PC-9 (cell line): ENCODE data around the gene OR52N5. TPM values are rescaled to one million over a fixed set of nuclear protein-coding genes. Genes with fewer than 3 reads are reported as not detected.

Source experiments
- BruUV-seq: library from RNA; stranded (reverse); fragments of 400-500 nt; replicated peaks from 2 replicates; lab custom pipeline; 2021; lab: Mats Ljungman, UMichigan
- CTCF ChIA-PET: fragments of 300-600 bp; sonication (Branson Sonifier 250); formaldehyde crosslinking; loops from one replicate; lab custom pipeline; 2022; ENCODE audit warnings: antibody characterized with exemption; lab: Charles Lee
- POLR2A ChIA-PET: fragments of 300-600 bp; sonication (Branson Sonifier 250); formaldehyde crosslinking; loops from one replicate; lab custom pipeline; 2022; ENCODE audit warnings: antibody characterized with exemption; ENCODE audit not compliant: unreplicated experiment; lab: Charles Lee
- DNase-seq, 2 experiments: peaks; one replicate each; pipeline versions ENCODE4 v3.0.0 to v3.0.0-alpha.2; 2015 to 2022; ENCODE audit warnings: mixed read lengths in 1 of 2
- H2AFZ ChIP-seq: fragments of 200-600 bp; sonication (generic); 2 replicates; pipeline ENCODE4 v1.8.1; 2017; ENCODE audit warnings: antibody characterized with exemption
- H3F3A ChIP-seq: fragments of 200-600 bp; sonication (generic); 2 replicates; pipeline ENCODE4 v1.8.1; 2017; ENCODE audit warnings: antibody characterized with exemption, mild to moderate bottlenecking, low read depth; ENCODE audit not compliant: insufficient read depth
- H3K27ac ChIP-seq: fragments of 200-600 bp; sonication (generic); 2 replicates; pipeline ENCODE4 v1.6.1; 2016; ENCODE audit warnings: mixed run types
- H3K27me3 ChIP-seq: fragments of 200-600 bp; sonication (generic); 2 replicates; pipeline ENCODE4 v1.6.1; 2016; ENCODE audit warnings: low read depth, mixed run types; ENCODE audit not compliant: insufficient read depth
- H3K36me3 ChIP-seq: fragments of 200-600 bp; sonication (generic); 2 replicates; pipeline ENCODE4 v1.6.1; 2016; ENCODE audit warnings: low read depth, mixed run types
- H3K4me1 ChIP-seq: fragments of 200-600 bp; sonication (generic); replicated peaks from 2 replicates; pipeline ENCODE4 v1.6.1; 2016; ENCODE audit warnings: mixed run types; ENCODE audit not compliant: insufficient read depth
- H3K4me2 ChIP-seq: fragments of 200-600 bp; sonication (generic); 2 replicates; pipeline ENCODE4 v1.6.1; 2017; ENCODE audit warnings: mixed run types
- H3K4me3 ChIP-seq: fragments of 200-600 bp; sonication (generic); 2 replicates; pipeline ENCODE4 v1.6.1; 2016; ENCODE audit warnings: mixed run types
- H3K79me2 ChIP-seq: fragments of 200-600 bp; sonication (generic); 2 replicates; pipeline ENCODE4 v1.6.1; 2017; ENCODE audit warnings: low read depth, mixed run types
- H3K9me2 ChIP-seq: fragments of 200-600 bp; sonication (generic); 2 replicates; pipeline ENCODE4 v1.8.1; 2017; ENCODE audit warnings: mild to moderate bottlenecking; ENCODE audit not compliant: insufficient read depth
- H3K9me3 ChIP-seq: fragments of 200-600 bp; sonication (generic); 2 replicates; pipeline ENCODE4 v1.8.1; 2016; ENCODE audit warnings: low read depth; ENCODE audit not compliant: insufficient read depth
- H4K20me1 ChIP-seq: fragments of 200-600 bp; sonication (generic); 2 replicates; pipeline ENCODE4 v1.8.1; 2017; ENCODE audit not compliant: insufficient read depth
- CTCF ChIP-seq: fragments of 200-600 bp; sonication (generic); conservative IDR thresholded peaks from 2 replicates; pipeline ENCODE4 v1.6.1; 2017; ENCODE audit warnings: mixed run types, antibody characterized with exemption, mild to moderate bottlenecking, moderate library complexity
- EZH2 ChIP-seq: fragments of 200-600 bp; sonication (generic); IDR thresholded peaks from 2 replicates; pipeline ENCODE4 v1.8.0; 2017; ENCODE audit warnings: antibody characterized with exemption, low read depth
- intact Hi-C: fragments of 100-400 bp; cut with micrococcal nuclease; formaldehyde crosslinking; loops from one replicate; pipeline ENCODE4 v1.10.0; 2022; ENCODE audit not compliant: unreplicated experiment
- total RNA-seq: library from RNA; stranded (reverse); gene quantifications from 2 replicates; pipeline ENCODE4 v1.2.3, GENCODE V29; 2021

The OR52N5 gene
- total RNA-seq, 1 experiment from 2014 or later: not detected

- H3K4me2 ChIP-seq: no peak overlapping the region
- ChIA-PET CTCF (no interaction called here), POLR2A (no interaction called here)
- H2AFZ ChIP-seq: no peak overlapping the region
- no peaks in the 10 kb centered on the region for H3F3A ChIP-seq
- H3K9me2 ChIP-seq: no peaks in the 10 kb centered on the region
- H3K4me1 ChIP-seq: no peaks in the 10 kb centered on the region
- H3K4me3 ChIP-seq: no peak overlapping the region
- no peak for DNase-seq
- BruUV-seq: no TSS peak
- H3K79me2 ChIP-seq: no peaks in the 10 kb centered on the region
- no peaks in the 10 kb centered on the region for H3K27me3 ChIP-seq
- intact Hi-C loops: no loop called here
- no peaks in the 10 kb centered on the region for H4K20me1 ChIP-seq
- TF ChIP-seq EZH2 (no peak), CTCF (no peak)
- no peaks in the 10 kb centered on the region for H3K9me3 ChIP-seq
- no peak overlapping the region for H3K27ac ChIP-seq
- H3K36me3 ChIP-seq: no peaks in the 10 kb centered on the region
These were observed 44.7 kb downstream of the OR52N5 start for GRCh38 chr11:5738431-5738830.

- CTCF ChIA-PET: no interaction called here
These were observed 45.3 kb downstream of the OR52N5 start for GRCh38 chr11:5737670-5738392.

GRCh38 chr11:5737091-5737490 is 46.1 kb downstream of the OR52N5 start:
- H3K4me2 ChIP-seq: no peak overlapping the region
- TF ChIP-seq CTCF: no peak
- no peak for TF ChIP-seq EZH2
- no peak for DNase-seq
- H3K27me3 ChIP-seq: no peaks in the 10 kb centered on the region
- no peaks in the 10 kb centered on the region for H3K36me3 ChIP-seq
- H2AFZ ChIP-seq: no peak overlapping the region
- no TSS peak for BruUV-seq
- H3K9me3 ChIP-seq: no peaks in the 10 kb centered on the region
- H3F3A ChIP-seq: no peaks in the 10 kb centered on the region
- H3K27ac ChIP-seq: no peak overlapping the region
- H3K4me1 ChIP-seq: no peaks in the 10 kb centered on the region
- CTCF ChIA-PET: no interaction called here
- POLR2A ChIA-PET: no interaction called here
- intact Hi-C loops: no loop called here
- no peaks in the 10 kb centered on the region for H3K79me2 ChIP-seq
- no peaks in the 10 kb centered on the region for H3K9me2 ChIP-seq
- no peaks in the 10 kb centered on the region for H4K20me1 ChIP-seq
- no peak overlapping the region for H3K4me3 ChIP-seq

More at GRCh38 chr11:5737670-5738392, 45.3 kb downstream of the OR52N5 start:
- H4K20me1 ChIP-seq: no peaks in the 10 kb centered on the region
- POLR2A ChIA-PET: no interaction called here
- no peaks in the 10 kb centered on the region for H3K9me2 ChIP-seq
- BruUV-seq: no TSS peak
- no peak overlapping the region for H3K27ac ChIP-seq
- no peaks in the 10 kb centered on the region for H3K79me2 ChIP-seq
- no peaks in the 10 kb centered on the region for H3K36me3 ChIP-seq
- DNase-seq: no peak
- no peak overlapping the region for H2AFZ ChIP-seq
- no peaks in the 10 kb centered on the region for H3K9me3 ChIP-seq
- H3F3A ChIP-seq: no peaks in the 10 kb centered on the region
- TF ChIP-seq CTCF: no peak
- TF ChIP-seq EZH2: no peak
- H3K4me3 ChIP-seq: no peak overlapping the region
- no peaks in the 10 kb centered on the region for H3K4me1 ChIP-seq
- H3K27me3 ChIP-seq: no peaks in the 10 kb centered on the region
- intact Hi-C loops: no loop called here
- no peak overlapping the region for H3K4me2 ChIP-seq
